PC-9 (cell line): ENCODE measurements around the gene ADTRP.
"Not testable (repeated sequence)": the region's sequence is repeated elsewhere in the genome, so short reads cannot be mapped to it uniquely, and the experiment has no call there.

Experiments
- CTCF ChIP-seq: fragments of 200-600 bp; sonication (generic); conservative IDR thresholded peaks from 2 replicates; pipeline ENCODE4 v1.6.1; 2017; ENCODE audit warnings: mixed run types, antibody characterized with exemption, mild to moderate bottlenecking, moderate library complexity
- EZH2 ChIP-seq: fragments of 200-600 bp; sonication (generic); IDR thresholded peaks from 2 replicates; pipeline ENCODE4 v1.8.0; 2017; ENCODE audit warnings: antibody characterized with exemption, low read depth

GRCh38 chr6:11680479-11680878 lies 98.1 kb downstream of the ADTRP start:
- not testable (repeated sequence) for TF ChIP-seq CTCF, EZH2
